ENCODE data around the gene WDR54.

- TF ChIP-seq POLR2A (IDR thresholded peaks at IDR 0.05; ENCODE audit: low read depth, low read length): no peak
- no peak for TF ChIP-seq TAF1 (IDR thresholded peaks at IDR 0.05; ENCODE audit: borderline replicate concordance, low read depth, low read length)
- TF ChIP-seq POLR2AphosphoS5 (IDR thresholded peaks at IDR 0.05; ENCODE audit: low read depth, low read length): no peak
Observed at GRCh38 chr2:74391209-74391579, 30.3 kb upstream of the WDR54 start.
